ENCODE measurements around the gene BSCL2. TPM values are rescaled to one million over a fixed set of nuclear protein-coding genes. Genes with fewer than 3 reads are reported as not detected.

BSCL2 gene
- total RNA-seq, 1 experiment from 2014 or later: 77.4 TPM

DNA sequence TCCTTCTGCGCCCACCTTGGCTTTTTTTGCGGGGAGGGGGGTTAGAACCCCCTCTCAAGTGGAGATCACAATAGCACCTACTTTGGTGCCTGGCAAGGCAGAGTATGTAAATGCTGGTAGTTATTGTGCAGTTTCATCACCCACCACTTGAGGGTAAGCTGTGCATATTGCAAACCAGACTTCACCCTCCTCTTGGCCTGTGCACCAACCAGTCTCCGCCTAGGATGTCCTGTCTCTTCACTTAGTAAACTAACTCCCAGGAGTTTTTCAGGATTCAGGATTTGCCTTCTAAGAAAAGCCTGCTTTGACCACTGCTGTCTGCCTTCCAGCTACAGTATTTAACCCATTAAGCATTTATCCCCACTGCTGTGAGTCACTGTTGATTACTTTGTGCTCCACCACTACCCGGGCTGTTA is 26.4 kb downstream of the BSCL2 start:
- no peak for DNase-seq
- H3K4me1 ChIP-seq (ENCODE audit: insufficient read depth, low read length): no peaks in the 10 kb centered on the region
- no peak overlapping the region for H3K4me2 ChIP-seq (ENCODE audit: insufficient read depth, insufficient read length, low read length)
- peaks cover 15 to 20% of the 10 kb centered on the region in 2 experiments for H3K4me1 Mint-ChIP-seq
- H3K23me2 ChIP-seq (ENCODE audit: insufficient read length, low read depth, low read length, poor library complexity, severe bottlenecking): peaks cover 8% of the 10 kb centered on the region
- H2BK20ac ChIP-seq (ENCODE audit: low read depth, low read length, poor library complexity, severe bottlenecking): no peak overlapping the region
- no peak overlapping the region for H2BK12ac ChIP-seq (ENCODE audit: insufficient read length, low read depth, low read length)
- H3T11ph ChIP-seq (ENCODE audit: low read length): no peak overlapping the region
- H3K56ac ChIP-seq (ENCODE audit: insufficient read length, low read depth, low read length): no peak overlapping the region
- H4K20me1 ChIP-seq (ENCODE audit: control insufficient read depth, insufficient read depth, insufficient read length): no peaks in the 10 kb centered on the region
- peaks cover 12 to 25% (median 22%) of the 10 kb centered on the region in 3 experiments; a peak in 6 of 7 replicates for H3K36me3 Mint-ChIP-seq (ENCODE audit: insufficient read depth in 1 of 3, low read depth in 3 of 3)
- no peak overlapping the region for H3K27ac ChIP-seq (ENCODE audit: insufficient read length, low read depth, low read length)
- H3K27ac Mint-ChIP-seq: peak overlapping the region in 1 of 3 experiments; percentile 66; a peak in 1 of 7 replicates
- no peak overlapping the region for H4K8ac ChIP-seq (replicated peaks; ENCODE audit: insufficient read length, low read depth, low read length)
- no peak overlapping the region for H4K5ac ChIP-seq (ENCODE audit: insufficient read length, low read depth, low read length)
- no peaks in the 10 kb centered on the region for H3K9me3 ChIP-seq (ENCODE audit: control insufficient read depth, low read depth, low read length)
- no peak overlapping the region for H3K14ac ChIP-seq (ENCODE audit: insufficient read depth, low read length)
- H2AK5ac ChIP-seq (ENCODE audit: insufficient read length, low read length): no peak overlapping the region
- H3K4ac ChIP-seq (ENCODE audit: low read depth, low read length): no peak overlapping the region
- no peak overlapping the region for H2AFZ ChIP-seq (ENCODE audit: low read length)
- H3K9me3 Mint-ChIP-seq: 0 out of 5 replicates have a peak, but pooled peaks cover 0 to 2% of the 10 kb centered on the region in 2 experiments
- H2BK120ac ChIP-seq (ENCODE audit: low read depth, low read length, poor library complexity, severe bottlenecking): no peak overlapping the region
- no peak overlapping the region for H4K91ac ChIP-seq (ENCODE audit: insufficient read length, low read depth, low read length)
- H3K79me2 ChIP-seq (ENCODE audit: insufficient read depth, low read length): no peaks in the 10 kb centered on the region
- H2BK5ac ChIP-seq (ENCODE audit: insufficient read length, low read length): no peak overlapping the region
- H3K79me1 ChIP-seq (ENCODE audit: insufficient read depth, low read depth, low read length, poor library complexity, severe bottlenecking): no peaks in the 10 kb centered on the region
- H3K27me3 Mint-ChIP-seq (ENCODE audit: low read depth): no peaks in the 10 kb centered on the region
- H3K23ac ChIP-seq (ENCODE audit: insufficient read length, low read depth, low read length): no peak overlapping the region
- H3K27me3 ChIP-seq (ENCODE audit: insufficient read depth, low read length): no peaks in the 10 kb centered on the region
- no peak overlapping the region for H2BK15ac ChIP-seq (ENCODE audit: low read depth, low read length)
- H3K4me3 Mint-ChIP-seq: peak overlapping the region; percentile 0 to 15; a peak in 2 of 5 replicates
- H3K18ac ChIP-seq (ENCODE audit: insufficient read length, low read depth, low read length): no peak overlapping the region
- H3K9ac ChIP-seq (ENCODE audit: extremely low read depth, insufficient read length, low read length): no peak overlapping the region
- TF ChIP-seq, protein P1, sequence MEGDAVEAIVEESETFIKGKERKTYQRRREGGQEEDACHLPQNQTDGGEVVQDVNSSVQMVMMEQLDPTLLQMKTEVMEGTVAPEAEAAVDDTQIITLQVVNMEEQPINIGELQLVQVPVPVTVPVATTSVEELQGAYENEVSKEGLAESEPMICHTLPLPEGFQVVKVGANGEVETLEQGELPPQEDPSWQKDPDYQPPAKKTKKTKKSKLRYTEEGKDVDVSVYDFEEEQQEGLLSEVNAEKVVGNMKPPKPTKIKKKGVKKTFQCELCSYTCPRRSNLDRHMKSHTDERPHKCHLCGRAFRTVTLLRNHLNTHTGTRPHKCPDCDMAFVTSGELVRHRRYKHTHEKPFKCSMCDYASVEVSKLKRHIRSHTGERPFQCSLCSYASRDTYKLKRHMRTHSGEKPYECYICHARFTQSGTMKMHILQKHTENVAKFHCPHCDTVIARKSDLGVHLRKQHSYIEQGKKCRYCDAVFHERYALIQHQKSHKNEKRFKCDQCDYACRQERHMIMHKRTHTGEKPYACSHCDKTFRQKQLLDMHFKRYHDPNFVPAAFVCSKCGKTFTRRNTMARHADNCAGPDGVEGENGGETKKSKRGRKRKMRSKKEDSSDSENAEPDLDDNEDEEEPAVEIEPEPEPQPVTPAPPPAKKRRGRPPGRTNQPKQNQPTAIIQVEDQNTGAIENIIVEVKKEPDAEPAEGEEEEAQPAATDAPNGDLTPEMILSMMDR (conservative IDR thresholded peaks at IDR 0.05): peak; percentile 46; the same call in 2 of the 3 replicates
- WGBS (ENCODE audit: extremely low coverage, insufficient read length, low lambda C conversion rate): no CpG with 5 or more reads among the region's 4 CpGs
